Testis (tissue), 3 donors: ENCODE results near the gene UBASH3A. TPM values are rescaled to one million over a fixed set of nuclear protein-coding genes. Genes with fewer than 3 reads are reported as not detected.

ENCODE experiments used
- DNase-seq: peaks from one replicate; pipeline ENCODE4 v3.0.0-alpha.2; 2019
- H3K27ac ChIP-seq, 2 donors: fragments of 200-600 bp; sonication (generic); one replicate each; pipeline ENCODE4 v1.5.1; 2019
- H3K27me3 ChIP-seq: fragments of 200-600 bp; sonication (generic); one replicate; pipeline ENCODE4 v1.5.1; 2019
- H3K36me3 ChIP-seq: fragments of 200-600 bp; sonication (generic); one replicate; pipeline ENCODE4 v1.5.1; 2017; ENCODE audit warnings: low read depth; ENCODE audit errors: missing control alignments
- H3K4me1 ChIP-seq: fragments of 200-600 bp; sonication (generic); one replicate; pipeline ENCODE4 v1.5.1; 2019
- H3K4me3 ChIP-seq, 2 donors: fragments of 200-600 bp; sonication (generic); one replicate each; pipeline ENCODE4 v1.5.1; 2017 to 2019
- H3K9me3 ChIP-seq: fragments of 200-600 bp; sonication (generic); one replicate; pipeline ENCODE4 v1.5.1; 2017
- POLR2A ChIP-seq: fragments of 450-650 bp; IDR thresholded peaks from one replicate; pipeline ENCODE4 v1.6.1; 2017; ENCODE audit warnings: antibody characterized with exemption, mild to moderate bottlenecking, moderate library complexity
- WGBS, 2 donors: methylation state at CpG; one replicate each; pipeline ENCODE4 v1.1.5; 2018; 5-methylcytosine and 5-hydroxymethylcytosine counted together
- intact Hi-C: fragments of 100-400 bp; cut with DNase I; formaldehyde crosslinking; loops from one replicate; pipeline ENCODE4 v1.15.1; 2023; ENCODE audit warnings: low total_unique reads
- polyA plus RNA-seq: library from polyadenylated mRNA; stranded (reverse); fragments of 350-450 nt; fragmentation: Illumina TruSeq; extraction: RNeasy Lipid Tissue Mini Kit (QIAGEN cat#74804); gene quantifications from one replicate; pipeline ENCODE4 v1.2.3, GENCODE V29; 2014; ENCODE audit warnings: low read depth, low replicate concordance; ENCODE audit not compliant: insufficient read depth
- total RNA-seq, 2 donors: library from RNA; depleted of rRNA; stranded (reverse); fragments of >200 nt; gene quantifications; one replicate each; pipeline ENCODE4 v1.2.3, GENCODE V29; 2016
- TF ChIP-seq, protein P1 (sequence below), 3 experiments: fragments of 450-650 bp in 2 of 3; fragments of 200-600 bp in 1 of 3; sonication (generic) in 1 of 3; IDR thresholded peaks; one replicate each; pipeline ENCODE4 v1.5.1; 2016 to 2019; ENCODE audit warnings: antibody characterized with exemption in 3 of 3, mild to moderate bottlenecking in 2 of 3, moderate library complexity in 1 of 3

Gene UBASH3A
- total and polyA plus RNA-seq, 3 donors from 2014 or later, result 0.39 to 1.4 (median 0.40) TPM

DNA sequence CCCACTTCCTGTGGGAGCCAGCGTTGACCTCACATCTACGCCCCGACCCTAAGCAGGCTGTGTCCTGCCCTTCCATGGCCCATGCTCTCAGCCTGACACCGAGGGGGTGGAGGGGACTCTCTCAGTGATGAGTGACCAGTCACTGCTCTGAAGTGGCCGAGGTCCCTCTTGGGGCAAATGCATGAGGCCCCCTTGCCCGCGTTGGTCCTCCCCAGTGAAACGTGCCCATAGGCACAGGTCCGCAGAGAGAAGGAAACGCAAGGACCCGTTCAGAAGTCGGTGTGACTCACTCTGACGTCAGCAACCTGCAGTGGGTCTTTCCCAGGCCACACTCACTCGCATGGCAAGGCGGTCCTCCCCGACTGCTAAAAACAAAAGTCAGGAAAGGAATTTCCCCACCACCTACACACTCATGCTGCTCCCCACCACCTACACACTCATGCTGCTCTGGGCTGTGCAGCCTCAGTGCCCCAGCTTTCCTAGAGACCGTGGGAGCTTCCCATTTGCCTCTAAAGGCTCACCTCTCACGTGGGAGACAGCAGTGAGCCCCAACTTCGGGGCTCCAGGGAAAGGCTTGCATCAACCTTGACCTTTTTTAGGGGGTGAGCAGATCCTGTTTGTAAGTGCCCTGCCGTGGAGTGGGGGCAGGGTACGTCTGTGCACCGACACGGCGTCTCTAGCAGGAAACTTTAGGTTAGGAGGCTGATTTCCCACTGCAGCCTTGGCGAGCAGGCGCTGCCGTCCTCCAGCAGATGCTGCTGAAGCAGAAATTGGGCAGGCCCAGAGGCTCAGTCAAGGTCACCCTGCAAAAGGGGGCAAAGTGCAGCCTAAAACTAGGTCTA lies 11.4 kb downstream of the UBASH3A start:
- Histone ChIP-seq H3K27ac (no peak overlapping the region), H3K4me3 (no peak overlapping the region), H3K36me3 (no peaks in the 10 kb centered on the region), H3K27me3 (no peaks in the 10 kb centered on the region), H3K9me3 (no peaks in the 10 kb centered on the region), H3K4me1 (peaks cover 7% of the 10 kb centered on the region)
- DNase-seq, result peak; percentile 37
- intact Hi-C loops, result no loop called here
- TF ChIP-seq POLR2A, result no peak
- TF ChIP-seq, protein P1, sequence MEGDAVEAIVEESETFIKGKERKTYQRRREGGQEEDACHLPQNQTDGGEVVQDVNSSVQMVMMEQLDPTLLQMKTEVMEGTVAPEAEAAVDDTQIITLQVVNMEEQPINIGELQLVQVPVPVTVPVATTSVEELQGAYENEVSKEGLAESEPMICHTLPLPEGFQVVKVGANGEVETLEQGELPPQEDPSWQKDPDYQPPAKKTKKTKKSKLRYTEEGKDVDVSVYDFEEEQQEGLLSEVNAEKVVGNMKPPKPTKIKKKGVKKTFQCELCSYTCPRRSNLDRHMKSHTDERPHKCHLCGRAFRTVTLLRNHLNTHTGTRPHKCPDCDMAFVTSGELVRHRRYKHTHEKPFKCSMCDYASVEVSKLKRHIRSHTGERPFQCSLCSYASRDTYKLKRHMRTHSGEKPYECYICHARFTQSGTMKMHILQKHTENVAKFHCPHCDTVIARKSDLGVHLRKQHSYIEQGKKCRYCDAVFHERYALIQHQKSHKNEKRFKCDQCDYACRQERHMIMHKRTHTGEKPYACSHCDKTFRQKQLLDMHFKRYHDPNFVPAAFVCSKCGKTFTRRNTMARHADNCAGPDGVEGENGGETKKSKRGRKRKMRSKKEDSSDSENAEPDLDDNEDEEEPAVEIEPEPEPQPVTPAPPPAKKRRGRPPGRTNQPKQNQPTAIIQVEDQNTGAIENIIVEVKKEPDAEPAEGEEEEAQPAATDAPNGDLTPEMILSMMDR (IDR thresholded peaks at IDR 0.05), result no peak
- WGBS, 2 donors, result 52 to 61% methylated on average over 20 to 27 of the region's 27 CpGs

DNA sequence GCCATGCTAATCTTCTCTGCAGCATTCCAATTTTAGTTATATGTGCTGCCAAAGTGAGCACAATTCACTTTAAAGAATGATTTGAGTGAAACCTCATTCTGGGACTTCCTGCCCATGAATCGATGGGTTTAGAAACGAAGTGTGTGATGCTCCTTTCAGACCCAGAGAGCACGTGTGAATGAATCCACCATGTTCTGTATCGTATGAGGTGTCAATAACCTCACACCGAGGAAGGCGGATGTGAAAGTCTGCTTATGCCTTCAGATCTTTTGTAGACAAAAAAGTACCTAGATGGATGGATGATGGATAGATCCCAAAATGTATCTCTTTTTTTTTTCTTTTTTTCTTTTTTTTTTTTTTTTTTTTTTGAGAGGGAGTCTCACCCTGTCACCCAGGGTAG lies 13.8 kb downstream of the UBASH3A start:
- no peak for DNase-seq
- no peaks in the 10 kb centered on the region for H3K27me3 ChIP-seq

DNA sequence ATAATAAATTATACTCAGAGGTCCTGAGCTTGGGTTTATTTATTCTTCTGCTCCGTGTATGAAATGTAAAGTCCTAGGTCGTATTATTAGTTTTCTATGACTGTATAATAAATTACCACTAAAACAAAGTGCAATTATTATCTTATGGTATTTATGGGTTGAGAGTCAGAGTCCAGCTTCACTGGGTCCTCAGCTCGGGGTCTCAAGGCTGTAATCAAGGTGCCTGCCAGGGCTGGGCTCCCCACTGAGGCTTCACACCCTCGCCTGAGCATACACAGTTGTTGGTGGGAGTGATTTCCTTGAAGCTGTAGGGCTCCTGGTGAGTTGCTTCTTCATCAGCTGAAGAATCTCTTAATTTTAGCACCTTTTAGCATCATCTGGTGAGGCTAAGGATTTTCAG lies 15.2 kb downstream of the UBASH3A start:
- Histone ChIP-seq H3K36me3 (no peaks in the 10 kb centered on the region), H3K27ac (no peak overlapping the region), H3K4me1 (peaks cover 7% of the 10 kb centered on the region), H3K27me3 (no peaks in the 10 kb centered on the region), H3K4me3 (no peak overlapping the region), H3K9me3 (no peaks in the 10 kb centered on the region)
- 70 to 74% methylated on average over 4 of the region's 4 CpGs for WGBS, 2 donors
- intact Hi-C loops, result no loop called here
- DNase-seq, result no peak
- TF ChIP-seq POLR2A, result no peak
- TF ChIP-seq, protein P1 (IDR thresholded peaks at IDR 0.05), result no peak

More for the DNA sequence above, 13.8 kb downstream of the UBASH3A start:
- no peak for TF ChIP-seq POLR2A
- TF ChIP-seq, protein P1 (IDR thresholded peaks at IDR 0.05), result no peak
- Histone ChIP-seq H3K27ac (no peak overlapping the region), H3K9me3 (no peaks in the 10 kb centered on the region), H3K4me3 (no peak overlapping the region), H3K4me1 (peaks cover 7% of the 10 kb centered on the region), H3K36me3 (no peaks in the 10 kb centered on the region)
- intact Hi-C loops, result no loop called here
- 84 to 90% methylated on average over 6 of the region's 6 CpGs for WGBS, 2 donors

DNA sequence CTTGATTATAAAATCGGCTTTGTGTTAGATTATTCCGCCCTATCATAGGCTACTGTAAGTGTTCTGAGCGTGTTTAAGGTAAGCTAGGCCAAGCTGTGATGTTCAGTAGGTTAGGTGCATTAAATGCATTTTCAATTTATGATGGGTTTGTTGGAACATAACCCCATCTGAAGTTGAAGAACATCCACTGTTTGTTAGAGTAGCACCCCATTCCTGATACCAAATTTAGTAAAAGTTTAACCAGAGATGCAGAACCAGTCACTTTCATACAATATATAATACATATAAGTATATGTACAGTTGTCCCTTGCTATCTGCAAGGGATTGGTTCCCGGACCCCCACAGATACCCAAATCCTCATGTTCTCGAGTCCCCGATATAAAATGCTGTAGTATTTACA lies 16.1 kb downstream of the UBASH3A start:
- WGBS, 2 donors, result 96 to 98% methylated on average over 6 of the region's 6 CpGs
- intact Hi-C loops, result no loop called here
- no peaks in the 10 kb centered on the region for H3K27me3 ChIP-seq
- H3K27ac ChIP-seq, result no peak overlapping the region
- no peaks in the 10 kb centered on the region for H3K36me3 ChIP-seq
- no peak overlapping the region for H3K4me3 ChIP-seq
- DNase-seq, result no peak
- H3K4me1 ChIP-seq, result peaks cover 7% of the 10 kb centered on the region
- TF ChIP-seq, protein P1 (IDR thresholded peaks at IDR 0.05), result no peak
- no peak for TF ChIP-seq POLR2A
- no peaks in the 10 kb centered on the region for H3K9me3 ChIP-seq
